Activated CD4-positive, alpha-beta T cell treated with anti-CD3 and anti-CD28 coated beads, Interleukin-2, Interleukin-6, amounts not matched to agents 100 ng/mL and 50 ng/mL, durations not matched to agents 16 hours and 8 hours (primary cell): Measurements from ENCODE around the gene IDH2.
"Not testable (repeated sequence)": the region's sequence is repeated elsewhere in the genome, so short reads cannot be mapped to it uniquely, and the experiment has no call there.

Experiments
- DNase-seq: peaks from one replicate; pipeline ENCODE4 v3.0.0-alpha.2; 2020

The IDH2 gene

DNA sequence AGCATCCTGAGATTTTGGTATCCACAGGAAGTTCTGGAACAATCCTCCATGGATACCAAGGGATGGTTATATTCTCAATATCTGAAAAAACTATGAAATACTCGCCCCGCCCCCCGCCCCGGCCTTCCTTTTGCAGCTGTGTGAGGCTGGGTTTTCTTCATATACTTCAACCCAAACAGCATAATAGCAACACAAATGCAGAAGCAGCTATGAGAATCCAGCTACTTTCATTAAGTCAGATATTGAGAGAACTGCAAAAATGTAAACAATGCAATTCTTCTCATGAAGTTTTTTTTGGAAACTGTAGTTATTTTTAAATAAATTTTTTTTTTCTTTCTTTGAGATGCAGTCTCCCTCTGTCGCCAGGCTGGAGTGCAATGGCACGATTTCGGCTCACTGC, 10.9 kb upstream of the IDH2 start:
- DNase-seq = no peak

DNA sequence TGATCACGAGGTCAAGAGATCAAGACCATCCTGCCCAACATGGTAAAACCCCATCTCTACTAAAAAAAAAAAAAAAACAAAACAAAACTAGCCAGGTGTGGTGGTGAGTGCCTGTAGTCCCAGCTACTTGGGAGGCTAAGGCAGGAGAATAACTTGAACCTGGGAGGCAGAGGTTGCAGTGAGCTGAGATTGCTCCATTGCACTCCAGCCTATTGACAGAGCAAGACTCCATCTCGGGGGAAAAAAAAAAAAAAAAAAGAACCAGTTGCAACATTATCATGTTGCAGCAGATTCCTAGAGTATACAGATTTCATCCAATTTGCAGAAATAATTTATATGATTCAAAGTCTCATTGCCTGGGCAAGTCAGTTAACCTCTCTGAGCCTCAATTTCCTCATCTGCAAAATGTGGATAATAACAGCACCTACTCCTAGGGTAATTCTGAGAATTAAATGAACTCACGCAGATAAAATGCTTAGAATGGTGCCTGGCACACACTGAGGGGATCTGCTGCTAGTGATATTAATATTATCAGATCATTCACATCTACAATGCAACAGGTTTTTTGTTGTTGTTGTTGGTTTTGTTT, 7.0 kb upstream of the IDH2 start:
- DNase-seq = not testable (repeated sequence)

DNA sequence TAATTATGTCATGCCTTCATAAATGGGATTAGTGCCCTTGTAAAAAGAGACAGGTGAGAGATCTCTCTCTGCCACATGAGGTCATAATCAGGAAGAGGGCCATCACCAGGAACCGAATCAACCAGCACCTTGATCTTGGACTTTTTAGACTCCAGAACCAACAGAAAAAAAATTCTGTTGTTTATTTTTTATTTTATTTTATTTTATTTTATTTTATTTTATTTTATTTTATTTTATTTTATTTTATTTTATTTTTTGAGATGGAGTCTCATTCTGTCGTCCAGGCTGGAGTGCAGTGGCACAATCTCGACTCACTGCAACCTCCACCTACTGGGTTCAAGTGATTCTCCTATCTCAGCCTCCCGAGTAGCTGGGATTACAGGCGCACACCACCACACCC, 5.8 kb upstream of the IDH2 start:
- DNase-seq = not testable (repeated sequence)

DNA sequence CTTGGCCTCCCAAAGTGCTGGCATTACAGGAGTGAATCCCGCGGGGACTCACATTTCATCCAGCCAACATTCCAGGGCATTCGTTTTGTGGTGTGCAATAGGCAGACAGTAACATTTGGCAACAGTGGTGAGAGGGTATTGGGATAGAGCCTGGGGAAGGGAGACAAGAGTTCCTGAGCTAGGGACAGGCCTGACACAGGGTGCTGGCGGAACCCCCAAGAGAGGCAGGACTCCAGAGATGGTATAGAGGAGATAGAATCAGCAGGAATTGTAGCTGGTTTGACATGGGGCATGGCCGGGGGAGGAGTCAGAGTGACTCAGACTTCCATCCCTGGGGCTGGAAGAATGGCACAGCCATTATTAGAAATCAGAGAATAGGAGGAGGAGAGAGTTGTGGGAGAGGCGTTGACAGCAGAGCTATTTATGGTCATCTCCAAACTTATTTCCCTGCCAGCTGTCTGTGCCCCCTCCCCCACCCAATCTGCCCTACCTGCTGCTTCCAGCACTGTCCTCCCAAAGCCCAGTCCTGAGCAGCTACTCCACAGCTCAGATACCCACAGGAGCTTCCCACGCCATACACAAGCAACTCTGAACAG, 4.4 kb upstream of the IDH2 start:
- DNase-seq = no peak

DNA sequence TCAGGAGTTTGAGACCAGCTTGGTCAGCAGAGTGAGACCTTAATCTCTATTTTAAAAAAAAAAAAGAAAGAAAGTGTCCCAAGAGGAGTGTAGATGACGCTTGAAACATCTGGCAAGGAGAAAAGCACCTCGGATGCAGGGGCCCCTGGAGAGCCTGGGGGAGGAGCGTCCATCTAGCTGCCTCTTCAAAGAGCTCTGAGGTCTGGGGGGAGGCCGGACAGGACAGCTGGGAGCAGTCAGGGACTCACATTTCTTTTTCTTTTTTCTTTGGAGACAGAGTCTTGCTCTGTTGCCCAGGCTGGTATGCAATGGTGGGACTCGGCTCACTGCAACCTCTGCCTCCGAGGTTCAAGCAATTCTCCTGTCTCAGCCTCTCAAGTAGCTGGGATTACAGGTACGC, 3.3 kb upstream of the IDH2 start:
- DNase-seq = no peak

DNA sequence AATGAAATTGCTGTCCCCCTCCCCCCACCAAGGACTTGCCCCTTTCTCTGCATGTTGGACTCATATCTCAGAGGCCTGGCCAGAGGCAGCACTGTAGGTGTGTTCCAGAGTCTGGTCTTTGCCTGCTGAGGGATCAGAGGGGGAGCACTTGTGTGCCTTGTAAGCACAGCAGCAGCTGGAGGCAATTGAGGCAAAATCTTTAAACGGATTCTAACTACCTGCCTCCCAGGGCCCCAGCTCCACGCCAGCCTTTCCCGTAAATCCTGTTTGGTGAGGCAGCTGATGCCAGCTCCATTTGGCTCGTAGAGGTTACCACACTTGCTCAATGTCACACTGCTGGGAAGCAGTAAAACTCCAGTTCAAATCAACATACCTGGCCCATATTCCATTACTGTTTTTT, 2.3 kb upstream of the IDH2 start:
- no peak for DNase-seq

DNA sequence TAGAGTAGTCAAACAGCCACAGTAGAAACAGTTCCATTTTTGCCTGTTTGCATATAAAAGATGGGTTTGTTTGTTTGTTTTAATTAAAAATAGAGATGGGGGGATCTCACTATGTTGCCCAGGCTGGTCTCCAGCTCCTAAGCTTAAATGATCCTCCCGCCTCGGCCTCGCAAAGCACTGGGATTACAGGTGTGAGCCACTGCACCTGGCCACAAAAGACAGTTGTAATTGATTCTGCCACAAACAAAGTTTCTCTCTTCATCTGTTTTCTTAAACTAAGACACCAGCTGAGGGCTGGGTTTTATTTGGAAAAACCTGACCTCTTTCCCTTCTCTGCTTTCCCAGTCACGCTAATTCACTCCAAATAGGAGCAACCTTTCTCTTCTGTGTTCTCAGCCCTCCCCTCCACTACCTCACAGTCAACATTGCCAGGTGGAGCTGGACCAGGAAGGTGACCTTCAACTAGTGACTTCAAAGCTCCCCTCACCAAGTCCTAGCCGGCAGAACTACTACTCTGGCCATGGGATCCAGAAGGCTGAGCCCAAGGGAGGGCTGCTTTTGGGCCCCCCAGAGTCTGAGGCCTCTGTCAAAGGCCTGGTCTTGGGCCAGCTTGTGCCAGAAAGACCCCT, 1.5 kb upstream of the IDH2 start:
- DNase-seq = no peak

DNA sequence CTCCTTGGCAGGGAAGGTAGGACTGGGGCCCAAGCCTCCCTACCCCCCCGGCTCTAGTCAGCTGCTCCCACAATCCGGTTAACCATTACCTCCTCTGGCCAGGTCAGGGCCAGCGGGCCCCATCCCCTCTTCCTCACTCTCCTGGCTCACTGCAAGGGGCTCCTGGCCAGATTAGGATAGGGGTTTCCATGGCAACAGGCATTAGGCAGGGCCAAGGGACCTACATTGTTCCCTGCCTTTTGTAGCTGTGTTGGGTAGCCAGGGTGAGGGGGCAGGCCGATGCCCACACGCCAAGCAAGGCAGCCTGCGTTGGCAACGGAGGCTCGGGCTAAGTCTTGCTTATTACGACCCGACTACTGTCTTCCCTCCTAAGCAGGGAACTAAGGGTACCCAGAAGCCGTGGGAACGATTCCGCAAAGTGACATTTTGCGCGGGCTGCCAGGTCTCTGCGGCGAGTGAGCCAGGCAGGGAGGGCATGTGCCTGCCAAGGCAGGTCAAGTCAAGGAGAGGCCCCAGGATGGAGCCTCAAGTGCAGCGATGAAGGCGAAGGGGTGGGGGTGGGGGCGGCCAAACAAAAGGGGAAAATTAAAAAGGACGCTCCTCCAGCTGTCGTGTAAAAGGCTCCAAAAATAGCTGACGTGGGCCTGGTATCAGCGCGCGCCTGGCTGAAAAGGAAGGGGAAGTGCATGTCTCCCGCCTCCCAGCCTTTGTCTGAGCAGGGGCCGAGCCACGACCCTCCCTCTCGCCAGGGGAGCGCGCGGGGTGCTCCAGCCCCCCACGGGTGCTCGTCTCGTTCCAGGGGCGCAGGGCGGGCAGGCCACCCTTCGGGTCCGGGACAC, 919 bp downstream of the IDH2 start:
- DNase-seq = peak; percentile 50

DNA sequence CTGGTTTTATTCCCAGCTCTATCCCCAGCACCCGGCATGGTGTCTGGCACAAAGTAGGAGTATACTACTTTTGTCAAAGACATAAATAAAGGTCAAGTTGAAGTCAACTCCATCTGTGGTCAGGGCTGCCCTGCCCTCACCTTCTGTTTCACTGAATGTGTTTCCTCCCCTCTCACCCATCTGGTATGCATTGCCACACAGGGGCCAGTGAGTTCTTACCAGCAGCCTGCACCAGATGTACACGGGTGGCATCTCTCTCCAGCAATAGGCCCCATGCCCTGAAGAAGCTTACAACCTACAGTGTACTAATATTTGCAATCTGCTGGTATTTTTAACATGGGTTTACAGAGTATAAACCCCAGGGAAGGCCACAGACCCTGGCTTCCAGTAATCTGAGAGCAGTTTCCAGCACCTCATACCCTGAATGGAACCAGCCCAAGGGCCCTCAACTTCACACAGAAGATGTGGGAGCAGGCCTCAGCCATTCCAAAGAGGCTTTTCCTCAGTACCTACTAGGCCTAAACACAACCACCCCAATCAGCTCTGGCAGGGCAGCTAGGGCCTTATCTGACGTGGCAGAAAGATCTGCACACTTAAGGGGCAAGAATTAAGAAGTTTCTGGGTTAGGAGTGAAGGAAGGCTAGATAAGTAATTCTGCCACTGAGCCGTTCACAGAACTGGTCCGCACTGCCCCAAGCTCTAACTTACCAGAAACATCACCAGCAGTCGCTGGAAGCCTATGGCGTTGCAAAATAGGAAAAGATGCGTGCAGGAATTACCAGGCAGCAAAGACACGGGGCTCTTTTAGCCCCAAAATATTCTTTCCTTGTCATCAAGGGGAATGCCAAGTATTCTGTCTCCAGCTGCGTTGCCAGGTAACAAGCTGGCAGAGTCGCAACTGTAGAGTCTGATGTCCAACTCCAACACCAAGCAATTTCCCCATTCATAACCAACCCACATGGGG, 2.1 kb downstream of the IDH2 start:
- peak; percentile 42 for DNase-seq

DNA sequence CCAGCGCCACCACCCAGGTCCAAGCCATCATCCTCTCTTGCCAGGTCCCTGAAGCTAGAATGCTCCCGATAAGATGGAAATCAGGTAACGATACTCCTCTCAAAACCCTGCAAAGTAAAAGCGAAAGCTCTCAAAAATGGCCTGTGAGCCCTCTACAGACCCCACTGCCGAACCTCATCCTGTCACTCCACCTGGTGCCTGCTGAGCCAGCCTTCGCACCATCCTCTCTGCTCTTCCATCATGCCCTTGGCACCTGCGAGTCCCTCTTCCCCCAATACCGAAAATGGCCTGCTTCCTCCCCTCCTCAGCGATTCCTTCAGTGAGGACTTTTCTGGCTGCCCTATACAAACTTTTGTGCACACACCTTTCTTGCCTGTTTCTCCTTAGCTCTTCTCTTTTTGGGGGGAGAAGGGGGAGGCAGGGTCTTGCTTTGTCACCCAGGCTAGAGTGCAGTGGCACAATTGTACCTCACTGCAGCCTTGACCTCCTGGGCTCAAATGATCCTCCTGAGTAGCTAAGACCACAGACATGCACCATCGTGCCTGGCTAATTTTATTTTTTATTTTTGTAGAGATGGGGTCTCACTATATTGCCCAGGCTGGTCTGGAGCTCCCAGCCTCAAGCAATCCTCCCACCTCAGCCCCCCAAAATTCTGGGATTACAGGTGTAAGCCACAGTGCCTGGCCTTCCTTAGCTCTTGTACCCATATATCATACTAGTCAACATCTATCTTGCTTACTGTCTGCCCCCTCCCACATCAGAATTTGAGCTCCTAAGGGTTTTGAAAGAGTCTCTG, 3.0 kb downstream of the IDH2 start:
- DNase-seq = peak; percentile 62

DNA sequence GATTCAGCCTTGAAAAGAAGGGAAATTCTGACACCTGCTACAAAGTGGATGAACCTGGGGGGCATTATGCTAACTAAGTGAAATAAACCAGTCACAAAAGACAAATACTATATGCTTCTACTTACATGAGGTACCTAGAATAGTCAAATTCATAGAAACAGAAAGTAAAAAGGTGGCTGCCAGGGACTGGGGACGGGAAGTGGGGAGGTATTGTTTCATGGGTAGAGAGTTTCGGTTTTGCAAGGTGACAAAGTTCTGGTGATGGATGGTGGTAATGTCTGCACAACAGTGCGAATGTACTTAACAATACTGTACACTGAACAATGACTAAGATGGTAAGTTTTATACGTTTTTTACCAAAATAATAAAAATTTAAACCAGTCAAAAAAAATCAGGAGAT, 4.8 kb downstream of the IDH2 start:
- peak; percentile 91 for DNase-seq

DNA sequence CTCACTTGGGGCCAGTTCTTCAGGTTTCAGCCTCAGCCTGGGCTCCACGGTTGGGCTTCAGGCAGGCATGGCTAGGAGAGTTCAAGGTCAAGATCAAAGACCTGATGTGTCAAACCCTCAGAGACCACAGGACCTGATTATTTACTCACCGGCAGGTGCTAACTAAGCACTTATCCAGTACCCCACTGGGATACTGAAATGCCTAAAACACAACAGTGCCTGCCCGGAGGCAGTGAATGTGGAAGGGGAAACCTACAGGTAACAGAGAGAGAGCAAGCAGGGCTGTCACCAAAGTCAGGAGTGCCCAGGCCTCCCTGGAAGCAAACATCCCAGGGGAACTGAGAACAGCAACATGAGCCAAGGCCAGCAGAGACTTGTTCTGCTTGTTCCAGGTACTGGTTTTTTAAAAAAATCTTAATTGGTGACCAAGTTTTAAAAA, 6.7 kb downstream of the IDH2 start:
- peak; percentile 68 for DNase-seq

DNA sequence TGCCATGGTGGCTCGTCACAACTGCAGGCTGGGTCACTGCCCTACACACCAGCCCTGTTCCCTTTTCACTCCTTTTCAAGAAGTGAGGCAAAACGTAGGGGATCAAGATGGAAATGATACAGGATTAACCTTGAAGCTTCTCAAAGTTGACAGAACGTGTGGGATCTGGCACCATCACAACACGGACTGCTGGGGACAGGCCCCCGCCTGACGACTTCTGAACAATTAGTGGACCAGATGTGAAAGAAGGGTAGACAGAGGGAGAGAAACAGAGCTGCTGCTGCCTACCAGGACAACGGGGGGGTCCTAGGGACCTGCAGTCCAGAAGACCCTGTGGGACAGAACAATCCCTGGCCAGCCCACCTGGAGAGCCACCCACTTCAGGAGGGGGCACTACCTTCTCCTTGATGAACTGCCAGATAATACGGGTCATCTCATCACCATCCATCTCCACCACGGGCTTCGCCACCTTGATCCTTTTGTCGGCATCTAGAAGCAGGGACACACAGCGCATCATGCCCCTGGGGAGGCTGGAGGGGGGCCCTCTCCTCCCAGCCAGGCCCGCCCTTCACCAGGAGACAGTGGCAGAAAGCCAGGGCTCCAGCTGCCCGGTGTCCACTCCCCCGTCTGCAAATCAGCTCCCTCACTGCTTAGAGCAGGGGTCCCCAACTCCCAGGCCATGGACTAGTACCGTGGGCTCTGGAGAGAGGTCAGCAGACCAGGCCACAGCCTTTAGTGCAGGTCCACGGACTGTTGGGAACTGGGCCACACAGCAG, 10.9 kb downstream of the IDH2 start:
- DNase-seq = no peak

DNA sequence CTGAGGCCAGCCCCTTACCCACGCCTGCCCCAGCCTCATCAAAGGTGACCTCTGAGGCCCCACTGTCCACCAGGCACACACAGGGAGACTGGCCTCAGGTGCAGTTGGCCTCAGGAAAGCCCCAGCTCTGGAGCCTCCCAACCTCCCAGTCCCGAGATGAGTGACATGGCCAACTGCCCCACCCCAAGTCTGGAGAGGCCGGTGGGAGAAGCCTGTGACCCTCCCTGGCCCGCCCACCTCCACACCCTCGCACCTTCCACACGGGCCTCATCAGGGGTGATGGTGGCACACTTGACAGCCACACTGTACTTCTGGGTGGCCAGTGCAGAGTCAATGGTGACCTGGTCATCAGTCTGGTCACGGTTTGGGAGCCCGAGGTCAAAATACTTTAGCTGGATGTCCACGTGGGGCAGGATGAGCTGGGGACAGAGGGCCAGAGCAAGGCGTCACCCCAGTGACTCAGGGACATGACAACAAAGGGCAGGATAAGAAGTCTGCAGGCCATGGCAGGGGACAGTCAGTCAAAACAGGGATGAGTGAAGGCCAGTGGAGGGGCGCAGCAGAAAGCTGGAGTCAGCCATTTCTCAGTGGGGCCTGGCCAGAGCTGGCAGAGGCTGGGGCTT, 11.9 kb downstream of the IDH2 start:
- DNase-seq = no peak

DNA sequence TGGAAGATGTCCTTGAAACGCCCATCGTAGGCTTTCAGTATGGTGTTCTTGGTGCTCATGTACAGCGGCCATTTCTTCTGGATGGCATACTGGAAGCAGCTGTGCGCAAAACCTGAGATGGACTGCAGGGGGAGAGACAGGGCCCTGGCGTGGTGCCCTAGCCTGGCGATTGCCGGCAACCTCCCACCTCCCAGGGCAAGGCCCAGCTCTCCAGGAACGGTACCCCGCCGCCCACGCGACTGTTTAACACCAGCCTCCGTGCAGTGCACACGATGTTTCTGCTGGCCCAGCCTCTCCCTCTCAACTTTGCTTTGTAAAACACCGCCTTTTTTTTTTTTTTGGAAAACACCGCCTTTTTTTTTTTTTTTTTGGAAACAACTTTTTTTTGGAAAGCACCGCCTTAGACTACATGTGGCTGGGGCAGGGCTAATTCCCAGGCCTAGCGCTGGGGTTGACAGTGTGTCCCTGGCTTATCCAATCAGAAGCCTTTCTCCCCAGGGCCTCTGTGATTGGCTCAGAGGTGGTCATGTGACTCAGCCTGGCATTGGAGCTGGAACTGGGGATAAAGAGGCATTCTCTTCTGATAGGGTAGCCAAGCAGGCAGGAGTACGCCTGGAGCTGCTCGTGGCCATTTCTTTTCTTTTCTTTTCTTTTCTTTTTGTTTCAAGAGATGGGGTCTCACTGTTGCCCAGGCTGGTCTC, 14.7 kb downstream of the IDH2 start:
- DNase-seq = peak; percentile 42

DNA sequence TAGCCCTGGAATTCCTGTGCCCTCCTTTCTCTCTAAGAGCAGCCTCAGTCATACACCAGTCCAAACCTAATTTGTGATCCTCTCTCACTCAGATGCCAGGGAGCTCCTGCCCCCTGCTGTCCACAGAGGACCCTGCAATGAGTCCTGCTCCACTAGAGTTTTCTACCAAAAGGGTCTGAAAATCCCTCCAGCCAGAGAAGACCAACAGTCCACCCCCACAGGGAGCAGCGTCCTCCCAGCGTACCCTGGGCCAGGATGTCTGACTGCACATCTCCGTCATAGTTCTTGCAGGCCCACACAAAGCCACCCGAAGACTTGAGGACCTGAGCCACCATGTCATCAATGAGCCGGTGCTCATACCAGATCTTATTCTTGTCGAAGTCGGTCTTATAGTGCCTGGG, 15.4 kb downstream of the IDH2 start:
- DNase-seq = peak; percentile 65

DNA sequence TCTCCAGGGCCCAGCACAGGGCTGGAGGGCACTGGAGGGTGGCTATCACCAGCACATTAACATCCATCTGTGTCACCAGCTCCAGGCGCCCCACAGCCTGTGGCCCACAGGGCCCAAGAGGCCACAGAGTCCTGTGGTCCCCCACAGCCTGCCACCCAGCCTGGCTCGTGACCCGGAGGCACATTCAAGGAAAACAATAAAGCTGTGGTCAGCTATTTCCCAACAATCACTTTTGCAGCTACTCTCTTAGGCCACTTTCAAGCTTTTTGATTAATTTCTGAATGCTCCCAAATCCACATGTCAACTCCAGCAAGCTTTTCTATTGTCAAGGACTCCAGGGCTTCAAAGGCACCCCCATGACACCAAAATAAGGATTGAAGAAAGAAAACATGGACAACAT, 16.7 kb downstream of the IDH2 start:
- DNase-seq = no peak

DNA sequence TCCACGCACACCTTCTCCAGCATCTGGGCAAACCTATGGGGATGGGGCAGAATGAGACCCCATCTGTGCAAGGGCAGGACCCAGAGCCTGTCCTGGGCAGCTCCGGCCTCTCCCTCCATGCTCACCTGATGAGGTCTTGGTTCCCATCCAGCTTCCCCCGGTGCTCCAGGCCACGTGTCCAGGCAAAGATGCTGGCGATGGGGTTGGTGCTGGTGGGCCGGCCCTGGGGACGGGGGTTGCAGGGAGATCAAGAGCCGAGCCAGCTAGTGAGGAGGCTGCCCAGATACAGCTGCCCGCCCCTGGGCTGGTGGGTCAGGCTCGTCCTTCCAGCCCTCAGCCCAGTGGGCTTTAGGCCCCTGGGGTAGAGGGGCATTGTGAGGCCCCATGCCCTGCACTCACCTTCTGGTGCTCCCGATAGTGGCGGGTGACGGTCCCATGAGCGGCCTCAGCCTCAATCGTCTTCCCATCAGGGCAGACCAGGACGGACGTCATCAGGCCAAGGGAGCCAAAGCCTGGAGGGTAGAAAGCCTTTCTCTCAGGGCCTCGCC, 17.3 kb downstream of the IDH2 start:
- DNase-seq = no peak

DNA sequence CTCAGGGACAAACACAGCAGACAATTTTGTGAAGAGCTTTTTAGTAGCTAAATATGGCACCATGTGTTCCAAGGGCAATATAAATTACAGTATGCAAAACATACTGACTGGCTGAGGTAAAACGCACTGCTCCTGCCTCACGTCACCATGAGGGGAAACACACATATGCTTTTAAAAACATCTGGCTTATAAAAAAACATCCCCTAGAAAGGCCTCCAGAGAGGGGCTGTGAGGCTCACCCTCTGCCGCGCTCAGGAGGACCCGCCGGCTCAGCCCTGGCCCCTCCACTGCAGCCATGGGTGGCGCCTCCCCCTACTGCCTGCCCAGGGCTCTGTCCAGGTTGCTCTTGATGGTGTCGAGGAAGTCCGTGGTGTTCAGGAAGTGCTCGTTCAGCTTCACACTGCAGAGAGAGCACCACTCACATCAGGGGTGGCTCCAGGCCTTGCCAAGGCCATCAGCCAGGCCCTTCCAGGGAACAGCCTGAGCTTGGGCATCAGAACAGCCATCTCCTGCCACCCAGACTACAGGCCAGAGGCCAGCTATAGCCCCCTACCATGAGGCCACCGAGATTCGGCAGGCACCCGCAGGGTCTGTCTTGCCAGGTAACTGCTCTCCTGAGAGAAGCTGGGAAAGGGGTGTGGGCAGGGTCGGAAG, 18.2 kb downstream of the IDH2 start:
- DNase-seq = no peak
